ENCODE data around the gene FRMD3. TPM values are rescaled to one million over a fixed set of nuclear protein-coding genes. Genes with fewer than 3 reads are reported as not detected.

FRMD3 gene
- total RNA-seq, 1 experiment from 2014 or later: 3.9 TPM

GRCh38 chr9:83466351-83466750 is 71.8 kb downstream of the FRMD3 start:
- no peaks in the 10 kb centered on the region for H3K9me2 ChIP-seq (replicated peaks; ENCODE audit: low read length)
- no peaks in the 10 kb centered on the region for H3K27me3 ChIP-seq (ENCODE audit: low read length)
- H3K4me2 ChIP-seq (ENCODE audit: low read length): no peak overlapping the region
- no peak overlapping the region for H2AFZ ChIP-seq (ENCODE audit: low read length)
- DNase-seq: no peak
- no peaks in the 10 kb centered on the region for H4K20me1 ChIP-seq (ENCODE audit: low read length)
- H3K27ac ChIP-seq (ENCODE audit: low read length): no peak overlapping the region
- ATAC-seq: no peak
- H3K4me1 ChIP-seq (ENCODE audit: insufficient read depth, low read length): peaks cover 7% of the 10 kb centered on the region
- intact Hi-C loops (cut with micrococcal nuclease): no loop called here
- no peak for TF ChIP-seq CTCF (conservative IDR thresholded peaks at IDR 0.05; ENCODE audit: low read depth, low read length)
- TF ChIP-seq EZH2phosphoT487 (IDR thresholded peaks at IDR 0.05; ENCODE audit: borderline replicate concordance, low read length): no peak
- TF ChIP-seq EZH2 (IDR thresholded peaks at IDR 0.05; ENCODE audit: low read length, unreplicated experiment): no peak
- ChIA-PET POLR2A (ENCODE audit: unreplicated experiment) (no interaction called here), CTCF (no interaction called here)
- H3K4me3 ChIP-seq (ENCODE audit: low read length): no peak overlapping the region
- H3K9ac ChIP-seq (ENCODE audit: low read length): no peak overlapping the region
- 0 out of 2 replicates have a peak, but pooled peaks cover 7% of the 10 kb centered on the region for H3K79me2 ChIP-seq (ENCODE audit: low read length)
- BruUV-seq (replicated peaks): no TSS peak
- H3K9me3 ChIP-seq (ENCODE audit: low read length): no peaks in the 10 kb centered on the region
- no peaks in the 10 kb centered on the region for H3F3A ChIP-seq (ENCODE audit: low read length, unreplicated experiment)
- H3K36me3 ChIP-seq (ENCODE audit: low read depth, low read length): no peaks in the 10 kb centered on the region

GRCh38 chr9:83459830-83460229 is 78.4 kb downstream of the FRMD3 start:
- H3K27me3 ChIP-seq (ENCODE audit: low read length): no peaks in the 10 kb centered on the region
- H3K9ac ChIP-seq (ENCODE audit: low read length): no peak overlapping the region
- H3K79me2 ChIP-seq (ENCODE audit: low read length): no peaks in the 10 kb centered on the region
- no peaks in the 10 kb centered on the region for H3K9me2 ChIP-seq (replicated peaks; ENCODE audit: low read length)
- H2AFZ ChIP-seq (ENCODE audit: low read length): no peak overlapping the region
- ATAC-seq: no peak
- no peaks in the 10 kb centered on the region for H4K20me1 ChIP-seq (ENCODE audit: low read length)
- POLR2A ChIA-PET (ENCODE audit: unreplicated experiment): no interaction called here
- no peaks in the 10 kb centered on the region for H3K4me1 ChIP-seq (ENCODE audit: insufficient read depth, low read length)
- H3K4me2 ChIP-seq (ENCODE audit: low read length): no peak overlapping the region
- no peak overlapping the region for H3K27ac ChIP-seq (ENCODE audit: low read length)
- no peak overlapping the region for H3K4me3 ChIP-seq (ENCODE audit: low read length)
- H3K36me3 ChIP-seq (ENCODE audit: low read depth, low read length): no peaks in the 10 kb centered on the region
- DNase-seq: no peak
- CTCF ChIA-PET: no interaction called here
- no peaks in the 10 kb centered on the region for H3F3A ChIP-seq (ENCODE audit: low read length, unreplicated experiment)
- TF ChIP-seq EZH2 (IDR thresholded peaks at IDR 0.05; ENCODE audit: low read length, unreplicated experiment): no peak
- TF ChIP-seq EZH2phosphoT487 (IDR thresholded peaks at IDR 0.05; ENCODE audit: borderline replicate concordance, low read length): no peak
- TF ChIP-seq CTCF (conservative IDR thresholded peaks at IDR 0.05; ENCODE audit: low read depth, low read length): no peak
- no TSS peak for BruUV-seq (replicated peaks)
- intact Hi-C loops (cut with micrococcal nuclease): no loop called here
- no peaks in the 10 kb centered on the region for H3K9me3 ChIP-seq (ENCODE audit: low read length)

- Histone ChIP-seq H3K9ac (ENCODE audit: low read length) (no peak overlapping the region), H3K27me3 (ENCODE audit: low read length) (no peaks in the 10 kb centered on the region), H3K9me2 (replicated peaks; ENCODE audit: low read length) (no peaks in the 10 kb centered on the region), H3K4me3 (ENCODE audit: low read length) (no peak overlapping the region), H3K27ac (ENCODE audit: low read length) (no peak overlapping the region), H3K79me2 (ENCODE audit: low read length) (no peaks in the 10 kb centered on the region), H3K4me2 (ENCODE audit: low read length) (no peak overlapping the region), H3K36me3 (ENCODE audit: low read depth, low read length) (no peaks in the 10 kb centered on the region), H4K20me1 (ENCODE audit: low read length) (no peaks in the 10 kb centered on the region), H3K4me1 (ENCODE audit: insufficient read depth, low read length) (no peaks in the 10 kb centered on the region), H3K9me3 (ENCODE audit: low read length) (no peaks in the 10 kb centered on the region), H3F3A (ENCODE audit: low read length, unreplicated experiment) (no peaks in the 10 kb centered on the region), H2AFZ (ENCODE audit: low read length) (no peak overlapping the region)
- intact Hi-C loops (cut with micrococcal nuclease): no loop called here
- DNase-seq (no peak), ATAC-seq (no peak)
- ChIA-PET CTCF (no interaction called here), POLR2A (ENCODE audit: unreplicated experiment) (no interaction called here)
- no TSS peak for BruUV-seq (replicated peaks)
- TF ChIP-seq EZH2 (IDR thresholded peaks at IDR 0.05; ENCODE audit: low read length, unreplicated experiment) (no peak), EZH2phosphoT487 (IDR thresholded peaks at IDR 0.05; ENCODE audit: borderline replicate concordance, low read length) (no peak), CTCF (conservative IDR thresholded peaks at IDR 0.05; ENCODE audit: low read depth, low read length) (no peak)
Observed at GRCh38 chr9:83458530-83458929, 79.7 kb downstream of the FRMD3 start.
